Measurements from ENCODE around the gene COCH.

DNA sequence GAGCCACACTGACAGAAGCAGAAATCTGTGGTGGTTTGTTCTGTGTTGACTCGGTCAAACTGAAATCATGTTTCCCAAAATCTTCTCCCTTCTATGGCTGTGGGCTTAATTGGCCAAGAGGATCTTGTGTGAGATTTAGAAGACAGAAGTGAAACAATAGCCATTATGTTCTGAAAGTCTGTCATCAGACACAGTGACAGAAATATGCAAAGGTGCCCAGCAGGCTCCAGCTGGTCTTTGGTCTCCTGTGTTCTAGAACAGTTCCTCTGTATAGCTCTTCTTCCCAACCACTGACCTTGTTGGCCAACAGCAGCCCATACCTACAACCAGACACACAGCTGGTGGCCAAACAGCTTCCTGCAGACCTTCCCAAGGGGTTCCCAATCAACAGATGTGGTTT lies 25.0 kb upstream of the COCH start:
- TF ChIP-seq, protein P1, sequence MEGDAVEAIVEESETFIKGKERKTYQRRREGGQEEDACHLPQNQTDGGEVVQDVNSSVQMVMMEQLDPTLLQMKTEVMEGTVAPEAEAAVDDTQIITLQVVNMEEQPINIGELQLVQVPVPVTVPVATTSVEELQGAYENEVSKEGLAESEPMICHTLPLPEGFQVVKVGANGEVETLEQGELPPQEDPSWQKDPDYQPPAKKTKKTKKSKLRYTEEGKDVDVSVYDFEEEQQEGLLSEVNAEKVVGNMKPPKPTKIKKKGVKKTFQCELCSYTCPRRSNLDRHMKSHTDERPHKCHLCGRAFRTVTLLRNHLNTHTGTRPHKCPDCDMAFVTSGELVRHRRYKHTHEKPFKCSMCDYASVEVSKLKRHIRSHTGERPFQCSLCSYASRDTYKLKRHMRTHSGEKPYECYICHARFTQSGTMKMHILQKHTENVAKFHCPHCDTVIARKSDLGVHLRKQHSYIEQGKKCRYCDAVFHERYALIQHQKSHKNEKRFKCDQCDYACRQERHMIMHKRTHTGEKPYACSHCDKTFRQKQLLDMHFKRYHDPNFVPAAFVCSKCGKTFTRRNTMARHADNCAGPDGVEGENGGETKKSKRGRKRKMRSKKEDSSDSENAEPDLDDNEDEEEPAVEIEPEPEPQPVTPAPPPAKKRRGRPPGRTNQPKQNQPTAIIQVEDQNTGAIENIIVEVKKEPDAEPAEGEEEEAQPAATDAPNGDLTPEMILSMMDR (IDR thresholded peaks at IDR 0.05): no peak
- TF ChIP-seq NR2C2 (CRISPR knock-in tag; IDR thresholded peaks at IDR 0.05) (no peak), ZNF138 (CRISPR knock-in tag; conservative IDR thresholded peaks at IDR 0.05) (no peak), NFYB (CRISPR knock-in tag; conservative IDR thresholded peaks at IDR 0.05; ENCODE audit: low read depth) (no peak), ATF1 (CRISPR knock-in tag; IDR thresholded peaks at IDR 0.05) (no peak)
- TF ChIP-seq, protein P2, sequence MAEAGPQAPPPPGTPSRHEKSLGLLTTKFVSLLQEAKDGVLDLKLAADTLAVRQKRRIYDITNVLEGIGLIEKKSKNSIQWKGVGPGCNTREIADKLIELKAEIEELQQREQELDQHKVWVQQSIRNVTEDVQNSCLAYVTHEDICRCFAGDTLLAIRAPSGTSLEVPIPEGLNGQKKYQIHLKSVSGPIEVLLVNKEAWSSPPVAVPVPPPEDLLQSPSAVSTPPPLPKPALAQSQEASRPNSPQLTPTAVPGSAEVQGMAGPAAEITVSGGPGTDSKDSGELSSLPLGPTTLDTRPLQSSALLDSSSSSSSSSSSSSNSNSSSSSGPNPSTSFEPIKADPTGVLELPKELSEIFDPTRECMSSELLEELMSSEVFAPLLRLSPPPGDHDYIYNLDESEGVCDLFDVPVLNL (CRISPR knock-in tag; IDR thresholded peaks at IDR 0.05; ENCODE audit: borderline replicate concordance, low read depth): no peak
- TF ChIP-seq, protein P3, sequence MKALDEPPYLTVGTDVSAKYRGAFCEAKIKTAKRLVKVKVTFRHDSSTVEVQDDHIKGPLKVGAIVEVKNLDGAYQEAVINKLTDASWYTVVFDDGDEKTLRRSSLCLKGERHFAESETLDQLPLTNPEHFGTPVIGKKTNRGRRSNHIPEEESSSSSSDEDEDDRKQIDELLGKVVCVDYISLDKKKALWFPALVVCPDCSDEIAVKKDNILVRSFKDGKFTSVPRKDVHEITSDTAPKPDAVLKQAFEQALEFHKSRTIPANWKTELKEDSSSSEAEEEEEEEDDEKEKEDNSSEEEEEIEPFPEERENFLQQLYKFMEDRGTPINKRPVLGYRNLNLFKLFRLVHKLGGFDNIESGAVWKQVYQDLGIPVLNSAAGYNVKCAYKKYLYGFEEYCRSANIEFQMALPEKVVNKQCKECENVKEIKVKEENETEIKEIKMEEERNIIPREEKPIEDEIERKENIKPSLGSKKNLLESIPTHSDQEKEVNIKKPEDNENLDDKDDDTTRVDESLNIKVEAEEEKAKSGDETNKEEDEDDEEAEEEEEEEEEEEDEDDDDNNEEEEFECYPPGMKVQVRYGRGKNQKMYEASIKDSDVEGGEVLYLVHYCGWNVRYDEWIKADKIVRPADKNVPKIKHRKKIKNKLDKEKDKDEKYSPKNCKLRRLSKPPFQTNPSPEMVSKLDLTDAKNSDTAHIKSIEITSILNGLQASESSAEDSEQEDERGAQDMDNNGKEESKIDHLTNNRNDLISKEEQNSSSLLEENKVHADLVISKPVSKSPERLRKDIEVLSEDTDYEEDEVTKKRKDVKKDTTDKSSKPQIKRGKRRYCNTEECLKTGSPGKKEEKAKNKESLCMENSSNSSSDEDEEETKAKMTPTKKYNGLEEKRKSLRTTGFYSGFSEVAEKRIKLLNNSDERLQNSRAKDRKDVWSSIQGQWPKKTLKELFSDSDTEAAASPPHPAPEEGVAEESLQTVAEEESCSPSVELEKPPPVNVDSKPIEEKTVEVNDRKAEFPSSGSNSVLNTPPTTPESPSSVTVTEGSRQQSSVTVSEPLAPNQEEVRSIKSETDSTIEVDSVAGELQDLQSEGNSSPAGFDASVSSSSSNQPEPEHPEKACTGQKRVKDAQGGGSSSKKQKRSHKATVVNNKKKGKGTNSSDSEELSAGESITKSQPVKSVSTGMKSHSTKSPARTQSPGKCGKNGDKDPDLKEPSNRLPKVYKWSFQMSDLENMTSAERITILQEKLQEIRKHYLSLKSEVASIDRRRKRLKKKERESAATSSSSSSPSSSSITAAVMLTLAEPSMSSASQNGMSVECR (CRISPR knock-in tag; IDR thresholded peaks at IDR 0.05; ENCODE audit: borderline replicate concordance): no peak

All from WTC11 (cell line).